PFSK-1 (cell line): Measurements from ENCODE around the gene NTM.

Experiments
- FOXP2 ChIP-seq: optimal IDR thresholded peaks from 2 replicates; pipeline ENCODE3; 2011; ENCODE audit warnings: borderline replicate concordance, control low read depth, inconsistent platforms; ENCODE audit not compliant: insufficient read depth; ENCODE audit errors: extremely low read length, extremely low read depth
- POLR2AphosphoS5 ChIP-seq: IDR thresholded peaks from 2 replicates; pipeline ENCODE4 v1.6.1; 2012; ENCODE audit warnings: low read depth, mild to moderate bottlenecking, control low read depth, low read length, moderate library complexity
- SIN3A ChIP-seq: IDR thresholded peaks from 2 replicates; pipeline ENCODE4 v1.6.1; 2012; ENCODE audit warnings: mild to moderate bottlenecking, low read length, moderate library complexity, borderline replicate concordance; ENCODE audit not compliant: insufficient read depth
- TAF1 ChIP-seq: IDR thresholded peaks from 2 replicates; pipeline ENCODE4 v1.6.1; 2012; ENCODE audit warnings: low read length, control low read depth, borderline replicate concordance; ENCODE audit not compliant: insufficient read depth
- TF ChIP-seq, protein P1 (sequence below), 2 experiments: IDR thresholded peaks; 2 replicates each; pipeline versions ENCODE4 v1.6.1 to v1.8.0; 2011 to 2012; ENCODE audit warnings: low read depth in 2 of 2, low read length in 2 of 2, control low read depth in 1 of 2, inconsistent platforms in 1 of 2, mild to moderate bottlenecking in 1 of 2, moderate library complexity in 1 of 2; ENCODE audit not compliant: insufficient read depth in 1 of 2

Gene NTM

DNA sequence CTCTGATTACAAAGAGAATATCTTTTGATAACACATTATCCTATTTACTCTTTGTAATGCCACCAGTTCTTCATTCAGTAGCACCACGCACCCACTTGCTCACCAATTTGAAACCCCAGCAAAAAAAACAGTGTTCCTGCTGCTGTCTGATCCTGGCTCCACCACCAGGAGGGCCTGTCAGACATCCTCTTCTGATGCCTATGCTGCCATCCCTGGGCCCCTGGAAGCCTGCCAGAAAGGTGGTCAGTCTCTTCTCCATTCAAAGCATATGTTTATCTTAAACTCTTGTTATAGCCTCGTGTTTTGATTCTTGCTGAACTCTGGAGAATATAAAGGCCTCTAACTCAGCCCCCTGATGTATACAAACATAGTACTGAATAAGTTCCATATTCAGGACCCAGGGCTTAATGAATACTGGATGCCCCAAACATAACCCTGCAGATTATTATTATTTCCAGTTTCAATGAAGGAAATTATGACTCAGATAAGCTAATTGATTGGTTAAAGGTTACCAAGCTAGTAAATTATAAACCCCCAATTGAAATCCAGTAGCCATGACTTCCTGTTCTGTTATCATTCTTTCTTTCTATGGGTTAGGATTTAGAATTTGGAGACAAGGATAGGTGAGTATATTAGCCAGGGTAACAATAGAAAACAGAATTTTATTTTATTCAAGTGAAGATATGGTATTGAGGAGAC is 116.7 kb downstream of the NTM start:
- TF ChIP-seq POLR2AphosphoS5: no peak
- TF ChIP-seq, protein P1, sequence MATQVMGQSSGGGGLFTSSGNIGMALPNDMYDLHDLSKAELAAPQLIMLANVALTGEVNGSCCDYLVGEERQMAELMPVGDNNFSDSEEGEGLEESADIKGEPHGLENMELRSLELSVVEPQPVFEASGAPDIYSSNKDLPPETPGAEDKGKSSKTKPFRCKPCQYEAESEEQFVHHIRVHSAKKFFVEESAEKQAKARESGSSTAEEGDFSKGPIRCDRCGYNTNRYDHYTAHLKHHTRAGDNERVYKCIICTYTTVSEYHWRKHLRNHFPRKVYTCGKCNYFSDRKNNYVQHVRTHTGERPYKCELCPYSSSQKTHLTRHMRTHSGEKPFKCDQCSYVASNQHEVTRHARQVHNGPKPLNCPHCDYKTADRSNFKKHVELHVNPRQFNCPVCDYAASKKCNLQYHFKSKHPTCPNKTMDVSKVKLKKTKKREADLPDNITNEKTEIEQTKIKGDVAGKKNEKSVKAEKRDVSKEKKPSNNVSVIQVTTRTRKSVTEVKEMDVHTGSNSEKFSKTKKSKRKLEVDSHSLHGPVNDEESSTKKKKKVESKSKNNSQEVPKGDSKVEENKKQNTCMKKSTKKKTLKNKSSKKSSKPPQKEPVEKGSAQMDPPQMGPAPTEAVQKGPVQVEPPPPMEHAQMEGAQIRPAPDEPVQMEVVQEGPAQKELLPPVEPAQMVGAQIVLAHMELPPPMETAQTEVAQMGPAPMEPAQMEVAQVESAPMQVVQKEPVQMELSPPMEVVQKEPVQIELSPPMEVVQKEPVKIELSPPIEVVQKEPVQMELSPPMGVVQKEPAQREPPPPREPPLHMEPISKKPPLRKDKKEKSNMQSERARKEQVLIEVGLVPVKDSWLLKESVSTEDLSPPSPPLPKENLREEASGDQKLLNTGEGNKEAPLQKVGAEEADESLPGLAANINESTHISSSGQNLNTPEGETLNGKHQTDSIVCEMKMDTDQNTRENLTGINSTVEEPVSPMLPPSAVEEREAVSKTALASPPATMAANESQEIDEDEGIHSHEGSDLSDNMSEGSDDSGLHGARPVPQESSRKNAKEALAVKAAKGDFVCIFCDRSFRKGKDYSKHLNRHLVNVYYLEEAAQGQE (IDR thresholded peaks at IDR 0.05; ENCODE audit: insufficient read depth in 1 of 2, low read depth in 2 of 2, low read length in 2 of 2): no peak
- TF ChIP-seq SIN3A: no peak
- TF ChIP-seq FOXP2: no peak
- TF ChIP-seq TAF1: no peak

DNA sequence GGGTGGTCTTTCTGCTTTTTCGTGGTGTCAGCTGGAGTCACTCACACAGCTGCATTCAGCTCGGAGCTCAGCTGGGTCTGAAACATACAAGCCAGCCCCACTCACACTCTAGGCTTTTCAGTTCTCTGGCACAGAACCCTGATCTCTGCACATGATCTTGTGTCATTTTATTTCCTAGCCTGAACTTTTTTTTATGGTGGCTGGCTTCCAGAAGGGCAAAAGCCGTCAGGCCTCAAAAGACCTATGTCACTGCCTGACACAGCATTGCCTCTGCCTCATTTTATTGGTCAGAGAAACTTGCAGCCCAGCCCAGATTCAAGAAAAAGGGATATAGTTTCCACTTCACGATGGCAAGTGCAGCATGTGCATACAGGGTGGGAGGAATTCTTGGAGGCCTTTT is 117.8 kb downstream of the NTM start:
- TF ChIP-seq SIN3A: no peak
- no peak for TF ChIP-seq POLR2AphosphoS5

DNA sequence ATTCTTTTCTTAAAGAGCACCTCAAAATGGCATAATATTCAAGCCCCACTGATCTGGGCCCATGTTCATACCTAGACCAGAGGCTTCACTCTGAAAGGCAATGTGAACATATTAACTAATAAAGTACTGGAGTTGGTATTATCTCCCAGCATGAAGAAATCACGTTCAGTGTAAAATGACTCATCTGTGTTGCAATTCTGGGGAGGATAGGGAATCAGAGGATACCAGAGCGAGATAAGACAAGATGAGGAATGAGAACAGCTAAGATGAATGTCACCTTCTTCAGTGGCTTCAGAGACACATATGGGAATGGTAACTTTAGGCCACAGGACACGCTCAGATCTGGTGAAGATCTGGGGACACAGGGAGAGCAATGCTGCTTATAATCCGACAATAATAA is 121.1 kb downstream of the NTM start:
- TF ChIP-seq, protein P1 (IDR thresholded peaks at IDR 0.05; ENCODE audit: insufficient read depth in 1 of 2, low read depth in 2 of 2, low read length in 2 of 2): no peak
- TF ChIP-seq FOXP2: no peak
- no peak for TF ChIP-seq TAF1
- no peak for TF ChIP-seq SIN3A
- TF ChIP-seq POLR2AphosphoS5: no peak

DNA sequence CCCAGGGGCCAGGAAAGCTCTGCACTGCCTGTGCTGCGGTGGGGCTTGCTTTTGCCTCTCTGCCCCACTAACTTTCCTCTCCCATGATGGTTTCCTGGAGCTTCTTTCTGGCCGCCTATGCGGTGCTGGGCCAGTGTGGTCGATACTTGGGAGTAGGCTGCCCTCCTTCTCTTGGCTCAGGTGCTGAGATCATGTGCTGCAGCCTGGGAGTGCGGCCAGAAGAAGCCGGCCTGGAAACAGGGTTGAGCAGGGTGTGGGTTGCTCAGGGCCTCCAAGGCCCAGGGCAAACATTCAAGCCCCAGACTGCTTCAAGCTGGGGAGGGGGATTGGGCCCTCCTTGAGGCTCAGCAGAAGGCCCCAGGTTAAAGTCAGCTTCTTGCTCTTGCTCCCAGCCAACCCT is 125.0 kb downstream of the NTM start:
- TF ChIP-seq FOXP2: no peak
- no peak for TF ChIP-seq TAF1
- TF ChIP-seq, protein P1 (IDR thresholded peaks at IDR 0.05; ENCODE audit: insufficient read depth in 1 of 2, low read depth in 2 of 2, low read length in 2 of 2): no peak
- TF ChIP-seq SIN3A: no peak
- no peak for TF ChIP-seq POLR2AphosphoS5

DNA sequence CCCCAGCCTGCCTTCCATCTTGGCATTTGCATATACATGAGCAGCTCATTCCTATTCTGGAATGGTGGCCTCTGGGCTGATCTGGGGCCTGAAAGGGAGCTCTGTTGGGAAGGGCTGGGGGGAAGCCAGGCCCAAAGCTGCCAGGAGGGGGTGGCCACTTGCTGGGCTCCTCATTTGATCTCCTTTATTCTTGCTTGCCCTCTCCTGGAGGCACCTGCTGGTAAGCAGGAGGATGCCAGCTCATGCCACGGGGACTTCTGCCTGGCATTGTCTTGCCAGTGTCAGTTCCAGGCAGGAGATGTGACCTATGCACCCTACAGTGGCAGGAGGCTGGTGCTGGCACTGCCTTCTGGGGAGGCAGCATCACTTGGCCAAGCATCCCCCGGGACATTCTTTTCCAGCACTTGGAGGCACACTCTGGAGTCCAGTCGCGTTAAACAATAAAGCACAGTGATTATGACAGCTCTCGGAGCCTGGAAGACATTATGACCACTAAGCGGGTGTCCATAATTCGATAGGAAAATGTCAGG is 128.3 kb downstream of the NTM start:
- TF ChIP-seq FOXP2 (no peak), SIN3A (no peak), TAF1 (no peak), POLR2AphosphoS5 (no peak)
- TF ChIP-seq, protein P1 (IDR thresholded peaks at IDR 0.05; ENCODE audit: insufficient read depth in 1 of 2, low read depth in 2 of 2, low read length in 2 of 2): no peak
